Measurements from ENCODE around the gene ATP8A1.

The ATP8A1 gene

DNA sequence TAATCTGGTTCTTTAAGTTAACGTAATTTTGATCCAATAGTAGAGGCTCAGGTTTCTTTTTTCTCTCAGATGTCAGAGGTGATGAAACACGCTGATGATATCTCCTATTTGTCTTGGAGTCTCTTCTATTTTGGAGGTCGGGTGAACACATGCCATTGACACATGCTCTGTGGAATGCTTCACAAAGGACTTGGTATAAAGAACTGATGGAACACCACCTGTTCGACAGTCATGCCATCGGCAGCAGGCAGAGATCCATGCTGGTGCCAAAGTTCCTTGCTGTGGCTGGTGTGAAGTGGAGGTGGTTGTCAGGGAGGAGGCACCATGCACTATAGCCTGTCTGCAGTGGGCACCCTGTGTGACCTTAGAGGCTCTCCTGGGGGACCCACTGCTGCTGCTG is 94.9 kb downstream of the ATP8A1 start:
- DNase-seq, result no peak

DNA sequence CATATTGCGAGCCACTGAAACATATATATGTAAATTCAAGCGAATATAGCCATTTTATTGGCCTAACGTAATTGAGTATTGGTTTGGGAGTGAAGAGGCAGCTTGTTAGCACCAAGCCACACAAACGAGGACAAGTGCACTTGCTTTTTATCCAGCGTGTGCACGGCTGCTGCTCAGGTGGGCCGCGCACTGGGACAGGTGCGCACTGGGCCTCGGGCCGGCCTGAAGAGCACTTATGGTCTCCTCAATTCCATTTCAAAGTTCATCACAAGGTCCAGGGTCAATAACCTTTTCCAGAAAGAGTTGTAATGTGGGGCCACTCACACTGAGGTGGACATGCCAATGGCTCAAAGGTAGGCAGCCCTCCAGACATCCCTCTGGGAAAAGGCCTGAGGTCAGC is 95.9 kb downstream of the ATP8A1 start:
- DNase-seq, result no peak

DNA sequence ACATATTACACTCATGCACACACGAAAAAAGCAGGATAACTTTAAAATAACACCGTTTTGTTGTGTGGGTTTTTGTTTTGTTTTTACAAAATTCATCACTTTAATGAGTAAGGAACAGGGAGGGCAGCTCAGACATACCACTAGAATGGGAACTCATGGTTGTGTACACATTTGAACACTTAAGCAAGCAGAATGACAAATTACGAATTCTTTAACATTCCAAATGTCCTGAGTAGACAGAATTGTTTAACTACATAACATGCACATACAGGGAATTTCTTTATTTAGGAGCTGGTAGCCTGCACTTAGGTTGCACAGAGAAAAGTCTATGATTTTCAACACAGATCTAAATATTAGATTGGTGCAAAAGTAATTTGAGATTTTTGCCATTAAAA is 96.4 kb downstream of the ATP8A1 start:
- no peak for DNase-seq

DNA sequence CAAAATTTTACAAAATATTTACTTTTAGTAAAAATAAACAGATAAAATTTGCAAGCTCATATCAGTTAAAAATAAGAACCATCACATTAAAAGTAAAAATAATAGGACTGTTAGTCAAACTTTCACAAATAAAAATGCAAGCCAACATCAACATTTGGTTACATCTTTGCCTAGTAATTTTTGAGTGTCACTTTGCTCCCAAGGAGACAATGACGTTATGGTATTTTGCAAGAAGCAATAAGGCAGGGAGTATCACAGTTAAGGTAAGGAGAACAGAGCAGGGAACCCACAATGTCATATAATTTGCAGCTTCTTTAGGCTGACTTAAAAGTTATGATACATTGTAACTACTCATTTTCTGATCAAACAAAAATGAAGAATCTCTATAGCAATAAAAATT is 98.7 kb downstream of the ATP8A1 start:
- DNase-seq, result no peak

DNA sequence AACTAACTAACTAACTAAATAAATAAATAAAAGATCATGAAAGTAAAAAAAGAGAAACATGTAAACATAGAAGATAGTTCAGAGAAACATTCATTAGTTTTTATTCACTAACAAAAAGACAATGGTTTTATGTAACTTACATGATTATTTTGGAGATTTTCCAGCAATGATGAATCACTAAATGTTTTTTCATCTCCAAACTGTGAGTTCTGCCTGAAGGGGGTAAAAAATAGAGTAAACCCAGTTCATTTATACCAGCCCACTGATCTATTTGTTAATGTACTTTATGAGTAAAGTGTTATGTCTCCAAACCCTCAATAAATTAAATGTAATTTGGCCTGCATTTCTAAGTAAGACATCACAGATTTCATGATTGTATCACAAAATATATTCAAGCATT is 101.1 kb downstream of the ATP8A1 start:
- no peak for DNase-seq

DNA sequence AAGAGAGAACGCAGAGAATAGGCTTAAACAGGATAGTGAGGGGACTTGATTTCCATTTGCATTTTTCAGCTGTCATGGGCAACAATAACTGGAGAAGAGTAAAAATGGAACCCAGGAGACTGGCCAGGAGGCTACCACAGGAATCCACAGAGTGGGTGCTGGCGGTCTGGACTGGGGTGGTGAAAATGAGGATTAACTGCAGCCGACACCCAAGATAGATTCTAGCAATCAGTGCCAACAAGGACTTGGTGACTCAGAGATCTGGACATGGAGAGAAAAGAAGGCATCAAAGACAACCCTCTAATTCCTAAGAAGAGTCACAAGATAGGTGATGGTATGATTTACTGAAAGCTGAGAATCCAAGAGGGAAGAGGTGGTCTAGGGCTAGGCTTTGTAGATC is 102.8 kb downstream of the ATP8A1 start:
- no peak for DNase-seq

DNA sequence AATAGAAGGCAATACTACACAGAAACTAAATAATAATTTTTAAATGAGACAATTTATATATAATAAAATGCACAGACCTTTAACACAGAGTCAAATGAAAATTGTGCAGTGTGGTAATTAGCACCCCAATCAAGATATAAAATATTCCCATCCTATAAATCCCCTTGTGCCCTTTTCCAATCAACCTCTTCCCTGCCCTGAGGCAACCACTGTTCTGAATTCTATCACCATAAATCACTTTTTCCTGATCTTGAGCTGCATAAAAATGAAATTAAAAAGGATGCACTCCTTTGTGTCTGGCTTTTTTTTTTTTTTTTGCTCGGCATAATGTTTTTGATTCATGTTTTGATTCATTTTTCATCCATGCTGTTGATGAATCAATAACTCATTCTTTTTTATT is 107.0 kb downstream of the ATP8A1 start:
- no peak for DNase-seq

DNA sequence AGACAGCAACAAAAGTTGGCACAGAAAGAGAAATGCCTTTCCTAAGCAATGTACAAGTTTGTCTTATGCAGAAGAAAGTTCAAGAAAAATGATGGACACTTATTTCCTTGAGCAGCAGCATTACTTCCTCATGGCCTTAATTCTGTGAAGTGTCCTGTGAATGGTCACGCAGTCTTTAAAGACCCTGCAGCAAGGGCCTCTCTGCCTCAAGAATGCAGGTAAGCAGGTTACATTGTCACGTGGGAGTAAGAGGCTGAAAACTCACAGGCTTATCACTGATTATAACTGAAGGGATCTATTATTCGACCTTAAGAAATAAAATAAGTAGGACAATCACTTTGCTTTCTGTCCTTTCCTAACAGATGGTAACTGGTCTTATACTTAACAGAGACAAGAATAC is 109.1 kb downstream of the ATP8A1 start:
- DNase-seq, result no peak

DNA sequence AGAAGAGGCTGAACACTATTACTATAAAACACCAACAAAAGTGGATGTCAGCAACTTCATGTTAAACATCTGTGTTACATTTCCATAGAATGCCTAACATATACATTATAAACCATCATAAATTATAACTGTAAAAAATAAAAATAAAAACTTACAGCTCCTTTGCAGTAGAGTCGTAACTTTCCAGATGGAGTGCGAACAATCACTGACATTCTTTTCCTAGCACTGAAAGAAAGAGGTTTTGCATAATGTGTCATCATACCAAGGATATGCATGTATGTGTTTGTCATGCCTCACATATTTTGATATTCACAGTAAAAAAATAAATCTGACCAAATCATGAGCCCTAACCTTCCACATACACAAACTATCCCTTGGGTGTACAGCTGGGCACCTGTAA is 113.1 kb downstream of the ATP8A1 start:
- no peak for DNase-seq

DNA sequence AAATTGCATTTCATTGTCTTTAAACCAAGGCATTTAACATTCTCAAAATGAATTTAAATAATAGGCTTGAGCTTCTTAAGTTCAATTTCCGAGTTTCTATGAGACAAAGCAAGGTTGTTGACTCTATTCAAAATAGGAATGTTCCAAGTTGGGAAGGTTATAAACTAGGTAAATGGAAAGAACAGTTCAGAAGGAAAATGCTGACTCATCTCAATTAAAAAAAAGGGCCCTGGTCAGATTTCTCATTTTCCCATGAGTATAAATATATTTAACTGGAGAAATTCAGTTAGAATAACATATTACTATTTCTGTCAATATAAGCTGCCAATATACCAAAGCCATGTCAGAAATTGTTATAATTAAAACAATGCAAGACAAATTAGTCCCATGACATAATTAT is 113.8 kb downstream of the ATP8A1 start:
- DNase-seq, result no peak

DNA sequence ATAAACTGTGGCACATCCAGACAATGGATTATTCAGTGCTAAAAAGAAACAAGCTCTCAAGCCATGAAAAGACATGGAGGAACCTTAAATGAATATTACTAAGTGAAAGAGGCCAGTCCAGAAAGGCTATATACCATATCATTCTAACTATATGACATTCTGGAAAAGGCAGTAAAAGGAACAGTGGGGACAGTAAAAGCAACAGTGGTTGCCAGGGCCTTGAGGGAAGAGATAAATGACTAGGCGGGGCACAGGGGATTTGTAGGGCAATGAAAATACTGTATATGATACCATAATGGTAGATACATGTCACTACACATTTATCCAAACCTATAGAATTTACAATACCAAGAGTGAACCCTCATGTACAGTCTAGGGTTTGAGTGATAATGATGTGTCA is 115.3 kb downstream of the ATP8A1 start:
- DNase-seq, result no peak

DNA sequence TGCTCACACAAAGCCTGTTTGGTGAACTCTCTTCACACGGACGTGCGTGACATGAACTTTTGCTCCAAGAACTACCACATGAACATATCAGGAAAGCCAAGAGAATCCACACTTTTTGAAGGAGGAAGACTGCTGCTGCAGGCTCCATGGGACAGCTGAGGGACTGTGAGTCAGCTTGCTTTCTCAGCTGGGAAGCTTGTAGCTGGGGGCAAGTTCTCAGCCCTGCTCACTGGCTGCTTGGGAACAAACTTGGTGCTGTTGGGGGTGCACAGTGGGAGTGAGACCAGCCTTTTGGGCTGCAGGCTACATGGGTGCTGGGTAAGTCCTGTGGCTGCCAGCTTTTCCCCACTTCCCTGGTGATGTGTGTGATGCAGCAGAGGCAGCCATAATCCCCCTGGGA is 123.9 kb downstream of the ATP8A1 start:
- no peak for DNase-seq

DNA sequence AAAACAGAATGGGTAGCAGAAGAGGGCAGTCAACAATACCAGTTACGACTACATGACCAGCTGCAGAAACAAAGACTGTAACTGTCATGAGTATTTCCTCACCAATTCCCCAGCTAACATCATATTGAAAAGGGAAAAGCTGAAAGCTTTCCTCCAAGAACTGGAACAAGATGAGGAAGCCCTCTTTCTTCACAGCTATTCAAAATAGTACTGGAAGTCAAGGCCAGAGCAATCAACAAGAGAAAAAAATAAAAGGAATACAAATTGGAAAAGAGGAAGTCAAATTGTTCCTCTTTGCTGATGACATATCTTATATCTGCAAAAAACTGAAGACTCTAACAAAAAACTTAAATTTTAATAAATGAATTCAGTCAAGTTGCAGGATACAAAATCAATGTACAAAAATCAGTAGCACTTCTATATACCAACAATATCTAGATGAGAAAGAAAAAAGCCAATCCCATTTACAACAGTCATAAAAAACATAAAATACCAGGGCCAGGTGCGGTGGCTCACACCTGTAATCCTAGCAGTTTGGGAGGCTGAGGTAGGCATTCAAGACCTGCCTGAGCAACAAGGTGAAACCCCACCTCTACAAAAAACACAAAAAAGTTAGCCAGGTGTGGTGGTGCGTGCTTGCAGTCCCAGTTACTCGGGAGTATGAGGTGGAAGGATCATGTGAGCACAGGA is 125.4 kb downstream of the ATP8A1 start:
- no peak for DNase-seq

DNA sequence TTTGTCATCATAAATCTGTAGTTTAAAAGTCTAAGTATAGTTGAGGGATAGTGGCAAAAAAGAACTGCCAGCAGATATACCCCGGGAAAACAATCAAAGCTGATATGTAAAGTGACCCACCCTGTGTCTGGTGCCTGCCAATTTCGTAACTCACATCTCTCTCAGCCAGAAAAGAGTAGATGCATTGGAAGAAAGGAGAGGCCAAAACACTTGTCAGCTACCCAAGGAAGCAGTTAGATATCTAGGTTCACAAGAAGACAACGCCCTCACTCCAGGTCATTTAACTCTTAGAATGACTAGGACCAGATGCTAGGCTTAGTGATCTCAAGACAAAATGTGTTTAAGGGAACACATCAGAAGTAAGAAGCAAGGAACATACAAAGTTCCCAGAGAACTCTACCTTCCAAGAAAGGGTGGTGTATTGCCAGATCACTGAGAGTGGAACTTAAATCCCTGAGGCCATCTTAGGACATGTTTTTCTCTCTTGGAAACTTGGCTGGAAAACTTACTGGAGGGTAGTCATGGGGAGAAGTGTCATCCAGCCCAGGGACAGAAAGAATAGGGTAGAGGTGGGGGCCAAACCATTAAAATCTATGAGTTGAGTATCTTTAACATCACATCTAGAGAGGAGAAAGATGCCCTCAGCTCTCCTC is 133.7 kb downstream of the ATP8A1 start:
- no peak for DNase-seq

DNA sequence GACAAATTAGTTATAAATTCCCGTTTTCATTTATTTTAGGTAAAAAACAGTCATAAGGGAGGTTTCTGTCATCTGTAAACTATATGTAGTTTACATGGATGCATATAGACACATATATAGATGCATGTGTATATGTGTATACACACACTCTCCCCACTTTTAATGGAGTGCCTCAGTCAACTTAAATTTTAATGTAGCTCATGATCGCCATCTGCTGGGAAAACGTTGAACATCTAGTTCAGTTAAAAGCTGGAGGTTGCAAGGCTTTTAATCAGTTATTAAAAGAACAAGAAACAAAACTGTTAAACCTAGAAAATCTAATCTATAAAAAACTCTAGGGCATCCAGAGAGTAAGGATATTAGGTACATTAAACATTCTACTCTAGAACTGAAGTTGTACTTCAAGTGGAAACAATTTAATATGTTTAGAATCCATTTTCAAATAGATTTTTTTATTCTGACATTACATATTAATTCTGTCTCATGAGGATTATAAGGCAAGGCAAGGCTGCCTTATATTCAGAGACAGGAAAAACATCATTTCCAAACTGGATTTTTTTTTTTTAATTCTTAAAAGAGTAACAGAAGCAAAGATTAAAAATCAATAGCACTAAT is 137.0 kb downstream of the ATP8A1 start:
- no peak for DNase-seq

DNA sequence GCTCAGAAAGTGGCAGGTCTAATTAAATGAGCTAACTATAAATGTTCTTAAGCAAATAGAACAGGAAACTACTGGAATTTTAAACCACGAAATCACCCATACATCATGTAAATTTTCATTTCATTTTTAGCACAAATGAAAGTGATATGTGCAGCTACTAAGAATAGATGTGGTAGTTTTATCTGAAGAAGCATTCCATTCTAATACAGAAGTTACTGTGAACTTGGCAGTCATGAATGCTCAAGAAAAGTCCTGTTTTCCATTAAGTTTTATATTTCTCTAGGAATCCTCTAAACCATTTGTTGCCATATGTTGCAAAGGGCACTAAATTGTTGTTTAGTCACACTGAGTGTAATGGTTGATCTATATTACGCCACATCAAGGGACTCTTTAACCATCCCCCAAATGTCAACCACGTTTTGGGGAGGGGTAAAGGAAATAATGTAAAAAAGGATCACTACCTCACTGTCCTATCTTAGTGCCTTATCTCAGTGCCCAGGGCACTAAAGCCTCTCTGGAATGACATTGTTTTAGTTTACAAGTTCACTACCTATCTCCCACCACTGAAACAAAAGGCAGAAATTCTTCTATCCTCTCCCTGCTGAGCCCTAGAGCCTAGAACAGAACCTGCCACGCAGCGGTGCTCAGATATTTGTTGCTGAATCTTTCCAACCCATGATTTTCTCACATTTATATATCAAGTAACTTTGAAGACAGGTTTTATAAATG is 141.6 kb downstream of the ATP8A1 start:
- no peak for DNase-seq

DNA sequence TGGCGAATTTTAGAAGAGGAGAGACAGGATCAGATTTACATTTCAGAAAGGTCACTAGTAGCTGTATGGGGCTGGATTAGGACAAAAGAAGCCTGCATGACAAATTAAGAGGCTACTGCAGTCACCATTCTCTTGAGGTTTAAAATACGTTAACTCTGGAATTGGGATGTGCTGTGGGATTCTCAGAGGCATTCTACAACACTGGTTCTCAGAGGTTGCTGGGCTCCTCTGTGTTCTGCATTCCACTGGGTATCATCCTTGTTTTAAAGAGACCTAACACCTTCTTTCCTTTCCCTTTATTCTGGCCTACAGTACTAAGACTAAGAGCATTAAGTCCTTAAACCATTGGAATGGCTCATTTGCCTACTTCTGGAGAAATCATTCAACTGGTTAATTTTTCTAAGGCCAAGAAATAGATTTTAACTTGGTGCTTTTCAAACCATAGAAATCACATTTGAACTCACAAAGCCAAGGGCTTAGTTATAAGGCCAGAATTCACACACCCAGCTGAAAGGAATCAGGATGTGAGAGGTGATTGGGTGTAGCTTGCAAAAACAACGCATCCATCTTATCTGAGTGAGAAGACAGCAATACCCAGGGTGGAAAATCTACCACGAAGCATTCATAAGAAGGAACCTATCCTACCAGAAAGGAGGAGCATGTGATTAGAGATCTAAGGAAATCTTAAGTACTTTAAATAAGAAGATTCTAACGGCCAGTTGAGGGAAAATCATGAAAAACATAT is 143.0 kb downstream of the ATP8A1 start:
- DNase-seq, result no peak

DNA sequence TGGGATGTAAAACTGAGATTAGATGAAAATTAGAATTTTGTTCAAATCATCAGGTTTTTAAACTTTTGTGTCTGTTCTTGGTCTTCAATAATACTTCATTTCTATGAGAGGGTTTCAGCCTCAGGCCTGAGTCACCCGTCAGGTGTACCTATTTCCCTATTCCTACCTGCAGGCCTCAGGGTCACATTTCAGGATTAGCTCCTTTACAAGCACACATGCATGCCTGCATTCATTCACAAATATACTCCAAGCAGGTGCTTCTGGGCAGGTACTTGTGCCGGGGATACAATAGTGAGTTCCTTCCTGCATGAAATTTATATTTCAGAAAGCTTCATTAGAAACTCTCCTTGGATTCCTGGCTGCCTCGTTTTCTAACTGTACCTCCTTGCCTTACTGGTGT is 144.7 kb downstream of the ATP8A1 start:
- no peak for DNase-seq

DNA sequence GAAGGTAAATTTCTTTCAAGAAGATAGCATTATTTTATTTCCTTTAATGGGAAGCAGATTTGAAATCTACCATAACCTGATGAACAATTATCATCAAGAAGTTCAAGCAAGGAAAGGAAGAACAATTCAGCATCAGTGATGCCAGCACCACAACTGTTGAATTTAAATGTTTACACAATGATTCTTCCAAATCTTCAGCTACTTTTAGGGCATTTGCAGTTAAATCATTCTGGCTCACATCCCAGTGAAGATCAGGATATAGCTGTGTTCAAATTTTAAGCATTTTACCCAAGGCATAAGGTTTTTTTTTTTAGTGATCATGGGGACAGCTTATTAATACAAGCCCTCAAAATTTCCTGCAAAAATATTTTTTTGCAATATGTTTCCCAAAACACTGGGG is 146.7 kb downstream of the ATP8A1 start:
- no peak for DNase-seq

DNA sequence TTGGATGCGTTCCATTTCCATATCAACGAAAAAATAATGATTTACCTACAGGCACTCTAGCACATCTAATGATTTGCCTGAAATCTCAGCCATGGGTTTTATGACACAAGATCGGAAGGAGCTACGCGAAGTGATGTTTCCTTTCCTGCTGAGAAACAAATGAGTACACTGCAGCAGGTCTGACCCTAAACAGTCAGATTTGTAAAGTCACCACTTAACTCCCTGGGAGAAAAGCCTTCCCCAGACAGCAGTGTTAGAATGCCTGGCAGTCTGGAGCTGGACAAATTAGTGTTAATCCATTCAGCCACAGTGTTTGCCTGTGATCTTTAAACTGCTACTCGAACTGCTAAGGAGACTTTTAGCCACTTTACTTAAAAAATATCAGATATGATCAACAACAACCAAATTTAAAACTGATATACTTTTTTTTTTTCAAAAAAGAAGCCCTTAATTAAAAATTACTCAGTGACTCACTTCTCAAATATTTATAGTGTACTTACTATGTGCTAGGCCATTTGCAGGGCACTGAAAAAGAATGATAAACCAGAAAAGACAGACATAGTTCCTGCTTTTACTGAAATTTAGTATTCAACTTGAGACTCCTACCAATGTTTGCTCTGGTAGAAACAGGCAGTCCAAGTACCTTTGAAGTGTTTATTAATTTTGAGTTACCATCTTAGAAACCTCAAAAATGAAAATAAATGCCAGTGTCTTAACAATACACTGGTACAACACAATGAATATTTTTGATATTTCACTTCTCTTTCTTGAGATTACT is 155.1 kb downstream of the ATP8A1 start:
- DNase-seq, result no peak

DNA sequence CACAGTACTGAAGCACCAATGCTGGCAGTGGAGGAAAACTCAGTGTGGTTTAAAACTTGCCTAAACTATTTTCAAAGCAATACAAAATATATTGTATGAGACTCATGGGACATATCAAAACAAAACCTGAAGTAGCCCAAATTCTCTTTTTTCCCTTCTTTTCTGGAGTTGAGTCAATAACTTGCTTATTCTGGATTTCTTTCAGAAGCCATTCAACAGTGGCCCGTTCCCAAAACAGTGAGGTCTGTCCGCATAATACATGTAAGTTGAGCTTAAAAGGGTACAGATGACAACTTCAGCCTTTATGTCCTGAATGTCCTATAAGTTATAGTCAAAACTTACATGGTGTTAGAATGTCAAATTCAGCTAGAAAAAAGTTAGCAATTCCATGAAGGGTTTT is 158.9 kb downstream of the ATP8A1 start:
- no peak for DNase-seq

DNA sequence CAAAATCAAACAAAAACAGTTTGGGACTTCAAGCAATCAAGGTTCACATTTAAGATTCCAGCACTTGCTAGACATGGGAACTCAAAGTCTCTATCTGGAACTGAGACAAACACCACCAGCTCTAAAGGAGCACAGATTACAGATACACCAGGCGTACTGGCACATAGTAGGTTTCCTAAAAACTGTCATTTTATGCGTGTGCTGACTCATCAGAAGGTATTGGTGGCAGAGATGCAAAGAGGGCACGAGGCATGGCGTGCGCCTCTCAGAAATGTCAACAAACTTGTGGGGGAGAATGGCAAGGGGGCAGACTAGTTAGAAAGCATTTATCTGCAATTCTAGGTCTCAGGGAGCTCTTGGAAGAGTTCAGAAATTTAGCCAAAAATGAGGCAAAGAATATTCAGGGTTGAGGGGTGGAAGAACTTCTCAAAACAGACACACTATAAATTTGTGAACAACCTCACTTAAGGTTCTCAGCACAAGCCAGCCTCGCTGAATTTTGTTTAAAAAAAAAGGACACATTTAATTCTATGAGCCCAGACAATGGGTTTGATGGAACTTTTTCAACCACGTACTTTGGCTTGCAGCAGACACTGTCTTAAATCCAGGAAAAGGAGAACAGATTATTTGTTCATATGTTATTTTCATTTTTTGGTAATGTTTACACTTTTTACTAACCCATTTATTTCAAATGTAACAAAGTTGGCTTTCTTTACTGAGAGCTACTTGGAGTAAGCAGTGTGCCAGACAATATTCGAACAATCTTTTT is 159.6 kb downstream of the ATP8A1 start:
- no peak for DNase-seq
